Stimulated activated CD4-positive, alpha-beta T cell treated with anti-CD3 and anti-CD28 coated beads, Interleukin-15, amount 100 ng/mL, for 48 hours (primary cell): Measurements from ENCODE around the gene VPS35.
A peak's percentile ranks its signal among the peaks of the same experiment; 100 is the strongest.

ENCODE experiments used
- DNase-seq, 2 donors: peaks; one replicate each; pipeline ENCODE4 v3.0.0-alpha.2; 2020; ENCODE audit warnings: low read depth in 2 of 2

The VPS35 gene

GRCh38 chr16:46688654-46689364 lies at the start of gene VPS35:
Gene VPS35, minus strand, starts transcription at chr16:46689178. Its CDS starts 45 bp downstream, at chr16:46689133.
- peak; percentile 98 to 99 for DNase-seq

- no peak for DNase-seq
These were observed 48.7 kb upstream of the VPS35 start for GRCh38 chr16:46737621-46738214.

- no peak for DNase-seq
These were observed 47.7 kb upstream of the VPS35 start for GRCh38 chr16:46736695-46737094.

- no peak for DNase-seq
These were observed 44.4 kb upstream of the VPS35 start for GRCh38 chr16:46733319-46733830.

- DNase-seq, result no peak
These were observed 43.6 kb upstream of the VPS35 start for GRCh38 chr16:46732561-46732960.

- no peak for DNase-seq
These were observed 42.9 kb upstream of the VPS35 start for GRCh38 chr16:46731691-46732555.

GRCh38 chr16:46730801-46731690 lies 42.1 kb upstream of the VPS35 start:
- DNase-seq, result no peak

GRCh38 chr16:46730126-46730525 lies 41.1 kb upstream of the VPS35 start:
- DNase-seq, result no peak

- DNase-seq, result no peak
These were observed 40.5 kb upstream of the VPS35 start for GRCh38 chr16:46729326-46729995.

- DNase-seq, result no peak
These were observed 39.8 kb upstream of the VPS35 start for GRCh38 chr16:46728806-46729205.

- no peak for DNase-seq
These were observed 38.7 kb upstream of the VPS35 start for GRCh38 chr16:46727630-46728029.

GRCh38 chr16:46727184-46727583 lies 38.2 kb upstream of the VPS35 start:
- no peak for DNase-seq

GRCh38 chr16:46721885-46722284 lies 32.9 kb upstream of the VPS35 start:
- DNase-seq, result no peak

GRCh38 chr16:46720619-46721018 lies 31.6 kb upstream of the VPS35 start:
- DNase-seq, result no peak

GRCh38 chr16:46719528-46719927 lies 30.6 kb upstream of the VPS35 start:
- no peak for DNase-seq

GRCh38 chr16:46718214-46718613 lies 29.2 kb upstream of the VPS35 start:
- no peak for DNase-seq

GRCh38 chr16:46717692-46718091 lies 28.7 kb upstream of the VPS35 start:
- no peak for DNase-seq

- no peak for DNase-seq
These were observed 26.9 kb upstream of the VPS35 start for GRCh38 chr16:46715769-46716305.

- no peak for DNase-seq
These were observed 26.0 kb upstream of the VPS35 start for GRCh38 chr16:46714797-46715591.

- DNase-seq, result no peak
These were observed 24.7 kb upstream of the VPS35 start for GRCh38 chr16:46713634-46714033.
